Activated T-helper 2 cell treated with anti-CD3 and anti-CD28 coated beads, Interferon-gamma antibody, Interleukin-2, Interleukin-4, amounts not matched to agents 10 μg/mL and 5 μg/mL and 100 μg/mL, durations not matched to agents 14 hours and 24 hours and 36 hours (primary cell): ENCODE measurements around the gene DOK7. TPM values are rescaled to one million over a fixed set of nuclear protein-coding genes. Genes with fewer than 3 reads are reported as not detected.

Source experiments
- DNase-seq: peaks from one replicate; pipeline ENCODE4 v3.0.0; 2021; ENCODE audit warnings: low spot score
- H3K27ac Mint-ChIP-seq: one replicate; pipeline ENCODE4 v1.8.0; 2021; ENCODE audit warnings: mixed read lengths
- H3K27me3 Mint-ChIP-seq: one replicate; pipeline ENCODE4 v1.8.0; 2021; ENCODE audit warnings: low read depth, mixed read lengths
- H3K36me3 Mint-ChIP-seq: one replicate; pipeline ENCODE4 v1.8.0; 2021; ENCODE audit warnings: low read depth, mixed read lengths
- H3K4me1 Mint-ChIP-seq: one replicate; pipeline ENCODE4 v1.8.0; 2021; ENCODE audit warnings: low read depth, mixed read lengths
- H3K4me3 Mint-ChIP-seq: one replicate; pipeline ENCODE4 v1.8.0; 2021; ENCODE audit warnings: low read depth, mild to moderate bottlenecking, moderate library complexity, mixed read lengths
- H3K9me3 Mint-ChIP-seq: one replicate; pipeline ENCODE4 v1.8.0; 2021; ENCODE audit warnings: mixed read lengths
- intact Hi-C: fragments of 100-400 bp; cut with micrococcal nuclease; formaldehyde crosslinking; loops from one replicate; pipeline ENCODE4 v1.15.1; 2023
- total RNA-seq: library from RNA; stranded (reverse); gene quantifications from 2 replicates; pipeline ENCODE4 v1.2.3, GENCODE V29; 2022

DOK7 gene
- total RNA-seq, 1 donor from 2014 or later, result not detected

DNA sequence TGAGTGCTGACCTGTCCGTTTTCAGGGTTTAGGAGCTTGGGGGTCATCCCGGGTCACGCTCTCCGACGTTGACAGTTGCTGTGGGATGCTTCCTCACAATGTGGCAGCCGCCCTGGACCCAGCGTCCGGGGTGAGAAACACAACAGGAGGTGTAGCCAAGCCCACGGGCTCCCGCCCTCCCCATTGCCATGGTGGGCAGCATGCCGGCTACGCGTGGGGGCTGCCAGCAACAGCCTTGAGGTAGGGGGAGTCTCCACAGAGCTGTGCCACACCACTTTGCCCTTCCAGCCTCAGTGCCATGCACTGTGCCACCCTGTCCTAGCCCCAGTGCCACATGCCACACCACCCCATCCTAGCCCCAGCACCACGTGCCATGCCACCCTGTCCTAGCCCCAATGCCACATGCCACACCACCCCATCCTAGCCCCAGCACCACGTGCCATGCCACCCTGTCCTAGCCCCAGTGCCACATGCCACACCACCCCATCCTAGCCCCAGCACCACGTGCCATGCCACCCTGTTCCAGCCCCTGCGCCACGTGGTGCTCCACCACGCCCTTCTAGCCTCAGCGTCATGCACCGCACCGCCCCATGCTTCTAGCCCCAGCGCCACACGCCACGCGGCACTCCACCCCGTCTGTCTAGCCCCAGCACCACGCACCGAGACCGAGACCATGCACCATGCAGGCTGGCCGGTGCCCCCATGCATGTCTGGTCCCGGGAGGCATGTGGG lies 29.8 kb upstream of the DOK7 start:
- no peaks in the 10 kb centered on the region for H3K36me3 Mint-ChIP-seq
- H3K27me3 Mint-ChIP-seq, result no peaks in the 10 kb centered on the region
- intact Hi-C loops, result no loop called here
- H3K4me3 Mint-ChIP-seq, result no peak overlapping the region
- no peak overlapping the region for H3K27ac Mint-ChIP-seq
- no peak for DNase-seq
- H3K9me3 Mint-ChIP-seq, result no peaks in the 10 kb centered on the region
- no peaks in the 10 kb centered on the region for H3K4me1 Mint-ChIP-seq

DNA sequence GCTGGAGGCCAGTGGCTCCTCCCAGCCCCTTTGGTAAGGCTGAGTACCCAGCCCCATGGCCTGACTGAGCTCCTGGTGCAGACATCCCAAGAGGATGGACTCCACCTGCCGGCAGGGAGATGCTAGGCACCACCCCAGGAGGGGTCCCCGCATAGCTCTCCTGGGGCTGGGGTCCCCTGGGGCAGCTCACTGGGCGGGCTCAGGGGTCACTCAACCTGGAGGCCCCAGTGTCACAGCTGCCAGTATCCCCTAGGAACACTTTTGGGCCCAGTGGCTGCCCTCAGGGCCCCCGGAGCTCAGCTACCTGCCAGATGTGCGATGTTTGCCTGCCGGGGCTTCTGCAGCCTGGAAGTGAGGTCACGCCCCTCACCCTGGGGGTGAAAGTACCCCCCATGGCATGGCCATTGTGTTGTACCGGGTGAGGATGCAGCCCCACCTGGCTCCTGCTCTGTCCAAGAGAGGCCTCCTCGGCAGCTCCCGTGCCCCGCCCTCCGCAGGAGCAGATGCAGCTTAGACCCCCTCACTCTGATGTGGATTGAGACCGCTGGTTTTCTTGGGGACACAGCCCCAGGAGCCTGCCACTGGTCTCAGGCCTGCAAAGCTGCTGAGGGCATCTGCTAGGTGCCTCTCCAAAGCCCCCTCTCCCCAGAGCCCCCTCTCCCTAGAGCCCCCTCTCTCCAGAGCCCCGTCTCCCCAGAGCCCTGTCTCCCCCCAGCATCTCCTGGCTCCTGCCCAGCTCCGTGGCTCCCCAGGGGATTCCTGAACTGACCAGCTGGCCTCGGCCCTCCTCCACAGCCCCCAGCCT lies 28.0 kb upstream of the DOK7 start:
- no peaks in the 10 kb centered on the region for H3K27me3 Mint-ChIP-seq
- no peak overlapping the region for H3K27ac Mint-ChIP-seq
- H3K4me1 Mint-ChIP-seq, result no peaks in the 10 kb centered on the region
- no peak overlapping the region for H3K4me3 Mint-ChIP-seq
- intact Hi-C loops, result no loop called here
- DNase-seq, result no peak
- H3K9me3 Mint-ChIP-seq, result no peaks in the 10 kb centered on the region
- H3K36me3 Mint-ChIP-seq, result no peaks in the 10 kb centered on the region

GRCh38 chr4:3435686-3435956 lies 27.5 kb upstream of the DOK7 start:
- no peak overlapping the region for H3K27ac Mint-ChIP-seq
- H3K4me3 Mint-ChIP-seq, result no peak overlapping the region
- no peaks in the 10 kb centered on the region for H3K4me1 Mint-ChIP-seq
- no peaks in the 10 kb centered on the region for H3K27me3 Mint-ChIP-seq
- no peaks in the 10 kb centered on the region for H3K9me3 Mint-ChIP-seq
- H3K36me3 Mint-ChIP-seq, result no peaks in the 10 kb centered on the region
- intact Hi-C loops, result no loop called here
- DNase-seq, result no peak

GRCh38 chr4:3436048-3436797 lies 26.9 kb upstream of the DOK7 start:
- no peaks in the 10 kb centered on the region for H3K9me3 Mint-ChIP-seq
- H3K36me3 Mint-ChIP-seq, result no peaks in the 10 kb centered on the region
- H3K27ac Mint-ChIP-seq, result no peak overlapping the region
- H3K27me3 Mint-ChIP-seq, result no peaks in the 10 kb centered on the region
- intact Hi-C loops, result no loop called here
- no peak for DNase-seq
- H3K4me1 Mint-ChIP-seq, result no peaks in the 10 kb centered on the region
- H3K4me3 Mint-ChIP-seq, result no peak overlapping the region

- Mint-ChIP-seq H3K4me1 (no peaks in the 10 kb centered on the region), H3K36me3 (no peaks in the 10 kb centered on the region), H3K27ac (no peak overlapping the region), H3K9me3 (no peaks in the 10 kb centered on the region), H3K4me3 (no peak overlapping the region), H3K27me3 (no peaks in the 10 kb centered on the region)
- intact Hi-C loops, result no loop called here
- DNase-seq, result no peak
Observed at GRCh38 chr4:3436798-3437581, 26.1 kb upstream of the DOK7 start.

- no peak for DNase-seq
- Mint-ChIP-seq H3K4me3 (no peak overlapping the region), H3K9me3 (no peaks in the 10 kb centered on the region), H3K27me3 (no peaks in the 10 kb centered on the region), H3K27ac (no peak overlapping the region), H3K36me3 (no peaks in the 10 kb centered on the region), H3K4me1 (no peaks in the 10 kb centered on the region)
- intact Hi-C loops, result no loop called here
Observed at GRCh38 chr4:3437582-3437936, 25.5 kb upstream of the DOK7 start.

DNA sequence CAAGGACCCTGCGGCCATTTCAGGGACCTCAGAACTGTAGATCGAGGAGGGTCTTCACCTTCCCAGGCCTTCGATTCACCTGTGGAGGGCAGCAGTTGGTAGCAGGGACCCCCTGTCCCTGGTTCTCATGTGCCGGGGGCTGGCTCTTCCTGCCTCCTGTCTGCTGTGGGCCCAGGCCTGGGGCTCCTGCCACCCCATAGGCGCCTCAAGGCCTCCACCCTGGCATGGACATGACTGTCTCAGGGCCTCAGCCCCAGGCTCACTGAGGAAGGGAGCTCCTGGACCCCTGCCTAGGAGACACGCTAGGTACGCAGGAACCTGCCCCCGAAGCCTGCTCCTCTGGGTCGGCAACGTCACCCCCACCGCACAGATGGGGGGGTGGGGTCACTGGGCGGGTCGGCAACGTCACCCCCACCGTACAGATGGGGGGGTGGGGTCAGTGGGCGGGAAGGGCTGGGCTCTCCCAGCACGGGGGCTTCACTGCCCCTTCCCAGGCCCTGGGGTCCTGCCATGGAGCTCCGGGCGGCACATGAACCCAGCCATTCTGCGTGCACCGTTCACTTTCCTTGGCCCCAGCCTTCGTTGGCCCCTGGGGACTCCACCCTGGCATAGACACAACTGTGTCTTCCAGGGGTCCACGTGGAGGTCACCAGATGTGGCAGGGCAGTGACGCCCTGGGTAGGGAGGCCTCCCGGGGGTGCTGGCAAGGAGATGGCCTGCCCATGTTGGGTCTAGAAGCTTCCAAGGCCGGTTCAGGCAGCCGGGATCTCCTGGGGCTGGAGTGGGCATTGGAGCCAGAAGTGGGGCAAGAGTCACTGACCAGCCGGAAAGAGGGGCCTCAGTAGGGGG lies 24.9 kb upstream of the DOK7 start:
- Mint-ChIP-seq H3K36me3 (no peaks in the 10 kb centered on the region), H3K27ac (no peak overlapping the region), H3K4me3 (no peak overlapping the region), H3K27me3 (no peaks in the 10 kb centered on the region), H3K4me1 (no peaks in the 10 kb centered on the region), H3K9me3 (no peaks in the 10 kb centered on the region)
- DNase-seq, result no peak
- intact Hi-C loops, result no loop called here

DNA sequence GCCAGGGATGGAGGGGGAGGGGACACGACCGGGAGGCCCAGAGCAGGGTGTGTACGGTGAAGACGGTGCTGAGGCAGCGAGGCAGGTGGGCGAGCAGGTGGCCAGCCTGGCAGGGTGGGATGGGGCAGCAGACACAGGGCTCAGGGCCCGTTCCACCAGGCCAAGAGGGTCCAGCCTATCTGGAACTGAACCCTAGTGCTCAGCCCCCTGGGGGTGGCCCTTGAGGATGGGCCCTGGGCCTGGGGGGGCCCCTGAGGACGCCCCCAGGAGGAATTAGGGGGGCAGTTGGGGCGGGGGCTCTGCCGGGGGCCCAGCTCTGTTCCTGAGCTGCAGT lies 24.3 kb upstream of the DOK7 start:
- H3K27ac Mint-ChIP-seq, result no peak overlapping the region
- H3K4me1 Mint-ChIP-seq, result no peaks in the 10 kb centered on the region
- H3K36me3 Mint-ChIP-seq, result no peaks in the 10 kb centered on the region
- intact Hi-C loops, result no loop called here
- no peaks in the 10 kb centered on the region for H3K27me3 Mint-ChIP-seq
- no peaks in the 10 kb centered on the region for H3K9me3 Mint-ChIP-seq
- no peak overlapping the region for H3K4me3 Mint-ChIP-seq
- no peak for DNase-seq

DNA sequence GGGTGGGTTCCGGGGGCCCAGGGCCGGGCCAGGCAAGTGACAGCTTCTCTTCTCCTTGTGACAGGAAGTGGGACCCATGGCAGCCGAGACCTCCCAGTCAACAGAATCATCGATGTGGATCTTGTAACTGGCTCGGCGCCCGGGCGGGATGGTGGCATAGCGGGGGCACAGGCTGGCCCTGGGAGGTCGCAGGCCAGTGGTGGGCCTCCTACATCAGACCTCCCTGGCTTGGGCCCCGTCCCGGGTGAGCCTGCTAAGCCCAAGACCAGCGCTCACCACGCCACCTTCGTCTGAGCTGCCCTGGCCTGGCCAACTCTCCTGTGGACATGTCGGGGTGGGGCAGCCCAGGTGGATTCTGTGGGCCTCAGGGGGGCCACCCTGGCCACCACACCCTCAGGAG lies 23.7 kb upstream of the DOK7 start:
- no peaks in the 10 kb centered on the region for H3K36me3 Mint-ChIP-seq
- DNase-seq, result no peak
- no peaks in the 10 kb centered on the region for H3K9me3 Mint-ChIP-seq
- H3K4me1 Mint-ChIP-seq, result no peaks in the 10 kb centered on the region
- H3K27me3 Mint-ChIP-seq, result no peaks in the 10 kb centered on the region
- no peak overlapping the region for H3K4me3 Mint-ChIP-seq
- H3K27ac Mint-ChIP-seq, result no peak overlapping the region
- intact Hi-C loops, result no loop called here

GRCh38 chr4:3440011-3440410 lies 23.1 kb upstream of the DOK7 start:
- no peaks in the 10 kb centered on the region for H3K4me1 Mint-ChIP-seq
- no peaks in the 10 kb centered on the region for H3K27me3 Mint-ChIP-seq
- no peak for DNase-seq
- H3K9me3 Mint-ChIP-seq, result no peaks in the 10 kb centered on the region
- no peak overlapping the region for H3K4me3 Mint-ChIP-seq
- intact Hi-C loops, result no loop called here
- no peaks in the 10 kb centered on the region for H3K36me3 Mint-ChIP-seq
- H3K27ac Mint-ChIP-seq, result no peak overlapping the region

GRCh38 chr4:3440979-3441500 lies 22.1 kb upstream of the DOK7 start:
- Mint-ChIP-seq H3K4me1 (no peaks in the 10 kb centered on the region), H3K27me3 (no peaks in the 10 kb centered on the region), H3K36me3 (no peaks in the 10 kb centered on the region), H3K9me3 (no peaks in the 10 kb centered on the region), H3K27ac (no peak overlapping the region), H3K4me3 (no peak overlapping the region)
- no peak for DNase-seq
- intact Hi-C loops, result no loop called here
